Natural killer cell (primary cell): Measurements from ENCODE around the gene SSB. TPM values are rescaled to one million over a fixed set of nuclear protein-coding genes. Genes with fewer than 3 reads are reported as not detected.

ENCODE experiments used
- ATAC-seq, 3 donors: fragments of 150-1000 bp in 2 of 3; fragments of 200-7000 bp in 1 of 3; cut with Tn5 transposase; 1 replicate in 1 of 3; 2 replicates in 2 of 3; pipeline ENCODE4 v1.10.0; 2021; ENCODE audit warnings: mild to moderate bottlenecking in 2 of 3, moderate library complexity in 2 of 3
- DNase-seq, 2 donors: peaks; one replicate each; pipeline versions ENCODE4 v3.0.0 to v3.0.0-alpha.2; 2013 to 2021; ENCODE audit warnings: mixed read lengths in 1 of 2
- H3K27ac ChIP-seq: one replicate; pipeline ENCODE4 v1.5.1; 2013; ENCODE audit warnings: mild to moderate bottlenecking, low read length
- H3K27me3 ChIP-seq: one replicate; pipeline ENCODE4 v1.6.1; 2013; ENCODE audit warnings: low read length; ENCODE audit not compliant: control insufficient read depth, insufficient read depth
- H3K36me3 ChIP-seq: one replicate; pipeline ENCODE4 v1.6.1; 2013; ENCODE audit warnings: low read length; ENCODE audit not compliant: control insufficient read depth, insufficient read depth
- H3K4me1 ChIP-seq: one replicate; pipeline ENCODE4 v1.6.1; 2013; ENCODE audit warnings: low read length; ENCODE audit not compliant: control insufficient read depth, insufficient read depth
- H3K4me3 ChIP-seq: one replicate; pipeline ENCODE4 v1.5.1; 2013; ENCODE audit warnings: low read length
- H3K9me3 ChIP-seq: one replicate; pipeline ENCODE4 v1.6.1; 2013; ENCODE audit warnings: low read length; ENCODE audit not compliant: control insufficient read depth, insufficient read depth
- H3K27ac Mint-ChIP-seq, 2 donors: one replicate each; pipeline ENCODE4 v1.8.0; 2022; ENCODE audit warnings: mild to moderate bottlenecking in 2 of 2, mixed read lengths in 2 of 2, moderate library complexity in 1 of 2
- H3K27me3 Mint-ChIP-seq, 2 donors: one replicate each; pipeline ENCODE4 v1.8.0; 2022; ENCODE audit warnings: low read depth in 2 of 2, mixed read lengths in 2 of 2
- H3K36me3 Mint-ChIP-seq: one replicate; pipeline ENCODE4 v1.8.0; 2022; ENCODE audit warnings: mixed read lengths
- H3K4me1 Mint-ChIP-seq, 2 donors: one replicate each; pipeline ENCODE4 v1.8.0; 2022; ENCODE audit warnings: mixed read lengths in 2 of 2
- H3K4me3 Mint-ChIP-seq: one replicate; pipeline ENCODE4 v1.8.0; 2022; ENCODE audit warnings: mild to moderate bottlenecking, moderate library complexity, mixed read lengths
- H3K9me3 Mint-ChIP-seq, 2 donors: one replicate each; pipeline ENCODE4 v1.8.0; 2022; ENCODE audit warnings: mixed read lengths in 2 of 2
- CTCF ChIP-seq: fragments of 200-600 bp; IDR thresholded peaks from one replicate; pipeline ENCODE4 v1.8.0; 2022; ENCODE audit warnings: antibody characterized with exemption
- WGBS: methylation state at CpG from one replicate; pipeline ENCODE4 v1.1.7; 2013; ENCODE audit warnings: missing lambda C conversion rate; ENCODE audit not compliant: insufficient coverage; 5-methylcytosine and 5-hydroxymethylcytosine counted together
- intact Hi-C: fragments of 100-400 bp; cut with micrococcal nuclease; formaldehyde crosslinking; loops from one replicate; pipeline ENCODE4 v1.14.2; 2022
- total RNA-seq, 4 donors: library from RNA; stranded (reverse); fragments of 120-200 nt in 1 of 4; gene quantifications; one replicate each; pipeline versions ENCODE4 v1.2.3 to v1.2.4, GENCODE V29; 2013 to 2022

The SSB gene
- total RNA-seq, 3 donors from 2014 or later (not counting 1 experiment from before 2014, with no cell fraction given) = 95.5 to 125 (median 102) TPM

GRCh38 chr2:169767243-169767888 lies 31.3 kb upstream of the SSB start:
- intact Hi-C loops = no loop called here
- no peaks in the 10 kb centered on the region for H3K9me3 Mint-ChIP-seq
- WGBS = 22% methylated on average over 11 of the region's 12 CpGs
- ATAC-seq = peak; percentile 73 to 81 (median 73)
- Histone ChIP-seq H3K4me1 (peaks cover 20% of the 10 kb centered on the region), H3K36me3 (no peaks in the 10 kb centered on the region), H3K27ac (no peak overlapping the region), H3K4me3 (no peak overlapping the region), H3K9me3 (no peaks in the 10 kb centered on the region), H3K27me3 (peaks cover 14% of the 10 kb centered on the region)
- H3K4me3 Mint-ChIP-seq = peak overlapping the region; percentile 45
- peaks cover 8 to 21% of the 10 kb centered on the region in 2 donors for H3K4me1 Mint-ChIP-seq
- no peak overlapping the region for H3K27ac Mint-ChIP-seq
- H3K36me3 Mint-ChIP-seq = no peaks in the 10 kb centered on the region
- peak; percentile 74 for TF ChIP-seq CTCF
- peak; percentile 36 to 83 for DNase-seq
- peaks cover 5 to 27% of the 10 kb centered on the region in 2 donors for H3K27me3 Mint-ChIP-seq

- peaks cover 17% of the 10 kb centered on the region for H3K4me1 ChIP-seq
- no peak for TF ChIP-seq CTCF
- peaks cover 5 to 33% of the 10 kb centered on the region in 2 donors for H3K27me3 Mint-ChIP-seq
- no peak overlapping the region for H3K27ac ChIP-seq
- peaks cover 14% of the 10 kb centered on the region for H3K27me3 ChIP-seq
- no peaks in the 10 kb centered on the region for H3K36me3 ChIP-seq
- peak; percentile 39 to 67 (median 61) for ATAC-seq
- H3K4me3 ChIP-seq = peak overlapping the region; percentile 3
- H3K4me1 Mint-ChIP-seq = peaks cover 8 to 12% of the 10 kb centered on the region in 2 donors
- WGBS = 43% methylated on average over 72 of the region's 72 CpGs
- intact Hi-C loops = no loop called here
- peak overlapping the region in 1 of 2 donors; percentile 63 for H3K27ac Mint-ChIP-seq
- no peaks in the 10 kb centered on the region for H3K36me3 Mint-ChIP-seq
- peak overlapping the region; percentile 88 for H3K4me3 Mint-ChIP-seq
- no peaks in the 10 kb centered on the region for H3K9me3 Mint-ChIP-seq
- peak in 1 of 2 donors; percentile 58 for DNase-seq
- no peaks in the 10 kb centered on the region for H3K9me3 ChIP-seq
Observed at GRCh38 chr2:169768262-169768995, 30.2 kb upstream of the SSB start.

GRCh38 chr2:169771021-169771420 lies 27.6 kb upstream of the SSB start:
- no peak for TF ChIP-seq CTCF
- Mint-ChIP-seq H3K36me3 (no peaks in the 10 kb centered on the region), H3K27ac (no peak overlapping the region), H3K9me3 (no peaks in the 10 kb centered on the region), H3K27me3 (peaks cover 5 to 33% of the 10 kb centered on the region in 2 donors), H3K4me1 (peaks cover 8 to 12% of the 10 kb centered on the region in 2 donors), H3K4me3 (no peak overlapping the region)
- ATAC-seq (no peak), DNase-seq (no peak)
- peaks cover 17% of the 10 kb centered on the region for H3K4me1 ChIP-seq
- 60% methylated on average over 4 of the region's 5 CpGs for WGBS
- no peak overlapping the region for H3K27ac ChIP-seq
- no peaks in the 10 kb centered on the region for H3K9me3 ChIP-seq
- H3K27me3 ChIP-seq = peaks cover 14% of the 10 kb centered on the region
- intact Hi-C loops = no loop called here
- no peak overlapping the region for H3K4me3 ChIP-seq
- no peaks in the 10 kb centered on the region for H3K36me3 ChIP-seq
